22Rv1 (cell line): ENCODE results near the gene VTI1A.

Source experiments
- ZFX ChIP-seq: fragments of 450-650 bp; IDR thresholded peaks from 2 replicates; pipeline ENCODE4 v1.6.1; 2017; ENCODE audit warnings: antibody characterized with exemption, borderline replicate concordance
- TF ChIP-seq, protein P1 (sequence below): fragments of 450-650 bp; IDR thresholded peaks from 2 replicates; pipeline ENCODE4 v1.5.1; 2017; ENCODE audit warnings: mild to moderate bottlenecking

DNA sequence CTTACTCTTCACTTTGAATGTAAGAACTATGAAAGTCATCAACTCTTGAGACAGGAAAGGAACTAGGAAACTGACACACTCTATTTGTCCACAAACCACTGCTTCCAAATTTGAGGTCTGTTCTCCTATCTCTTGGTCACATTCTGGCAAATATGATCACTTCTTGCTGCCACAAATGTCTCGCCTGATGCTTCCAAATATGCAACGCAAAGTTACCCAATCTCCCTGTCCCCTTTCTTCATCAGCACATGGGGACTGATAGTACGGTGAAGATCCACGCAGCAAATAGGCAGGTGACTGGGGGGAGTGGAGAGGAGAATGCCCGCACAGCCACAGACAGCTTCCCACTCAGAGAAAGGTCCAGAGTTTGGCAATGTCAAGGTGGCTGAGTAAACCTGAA, 410.5 kb downstream of the VTI1A start:
- TF ChIP-seq, protein P1, sequence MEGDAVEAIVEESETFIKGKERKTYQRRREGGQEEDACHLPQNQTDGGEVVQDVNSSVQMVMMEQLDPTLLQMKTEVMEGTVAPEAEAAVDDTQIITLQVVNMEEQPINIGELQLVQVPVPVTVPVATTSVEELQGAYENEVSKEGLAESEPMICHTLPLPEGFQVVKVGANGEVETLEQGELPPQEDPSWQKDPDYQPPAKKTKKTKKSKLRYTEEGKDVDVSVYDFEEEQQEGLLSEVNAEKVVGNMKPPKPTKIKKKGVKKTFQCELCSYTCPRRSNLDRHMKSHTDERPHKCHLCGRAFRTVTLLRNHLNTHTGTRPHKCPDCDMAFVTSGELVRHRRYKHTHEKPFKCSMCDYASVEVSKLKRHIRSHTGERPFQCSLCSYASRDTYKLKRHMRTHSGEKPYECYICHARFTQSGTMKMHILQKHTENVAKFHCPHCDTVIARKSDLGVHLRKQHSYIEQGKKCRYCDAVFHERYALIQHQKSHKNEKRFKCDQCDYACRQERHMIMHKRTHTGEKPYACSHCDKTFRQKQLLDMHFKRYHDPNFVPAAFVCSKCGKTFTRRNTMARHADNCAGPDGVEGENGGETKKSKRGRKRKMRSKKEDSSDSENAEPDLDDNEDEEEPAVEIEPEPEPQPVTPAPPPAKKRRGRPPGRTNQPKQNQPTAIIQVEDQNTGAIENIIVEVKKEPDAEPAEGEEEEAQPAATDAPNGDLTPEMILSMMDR = no peak
- TF ChIP-seq ZFX = no peak
